CD4-positive, alpha-beta T cell treated with Interleukin-17A for 1 hour (primary cell): ENCODE results near the gene ADAM10.

Experiments
- DNase-seq: peaks from one replicate; pipeline ENCODE4 v3.0.0-alpha.2; 2020

The ADAM10 gene

GRCh38 chr15:58707397-58707796 is 42.1 kb downstream of the ADAM10 start:
- DNase-seq, result no peak

- DNase-seq, result no peak
Measured at GRCh38 chr15:58705105-58705504, 44.4 kb downstream of the ADAM10 start.

DNA sequence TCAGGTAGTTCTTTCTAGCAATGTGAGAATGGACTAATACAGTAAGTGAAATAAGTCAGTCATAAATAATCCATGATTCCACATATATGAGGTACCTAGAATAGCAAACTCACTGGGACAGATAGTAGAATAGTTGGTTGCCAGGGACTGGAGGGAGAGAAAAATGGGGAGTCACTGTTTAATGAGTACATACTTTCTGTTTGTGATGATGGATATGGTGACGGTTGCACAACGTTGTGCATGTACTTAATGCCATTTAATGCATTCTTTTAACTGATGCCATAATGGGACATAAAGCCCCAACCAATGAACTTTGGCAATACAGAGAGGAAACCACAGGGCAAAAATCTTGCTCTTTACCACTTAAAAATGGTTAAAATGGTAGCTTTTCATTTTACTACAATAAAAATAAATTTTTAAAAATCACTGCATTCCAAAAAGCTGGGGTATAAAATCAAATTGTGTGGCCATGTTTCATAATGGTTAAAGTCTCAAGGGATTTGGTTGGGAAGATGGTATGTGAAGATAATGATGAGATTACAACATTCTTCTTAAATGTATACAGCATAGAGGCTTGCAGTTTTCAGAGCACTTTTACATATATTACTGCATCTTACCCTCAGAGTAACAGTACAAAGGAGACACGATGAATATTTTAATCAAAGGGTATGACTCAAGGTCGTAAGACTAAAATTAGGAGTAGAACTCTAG is 45.2 kb downstream of the ADAM10 start:
- no peak for DNase-seq

GRCh38 chr15:58703610-58704009 is 45.9 kb downstream of the ADAM10 start:
- no peak for DNase-seq

DNA sequence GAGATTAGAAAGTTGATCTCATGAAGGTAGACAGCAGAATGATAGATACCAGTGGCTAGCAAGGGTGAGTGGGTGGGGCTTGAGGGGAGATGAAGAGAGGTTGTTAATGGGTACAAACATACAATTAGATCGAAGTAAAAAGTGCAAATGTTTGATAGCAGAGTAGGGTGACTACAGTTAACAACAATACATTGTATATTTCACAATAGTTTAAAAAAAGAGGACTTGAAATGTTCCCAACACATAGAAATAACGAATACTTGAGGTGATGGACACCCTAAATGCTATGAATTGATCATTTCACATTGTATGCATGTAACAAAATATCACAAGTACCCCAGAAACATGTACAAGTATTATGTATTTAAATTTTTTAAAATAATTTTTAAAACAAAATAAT is 47.3 kb downstream of the ADAM10 start:
- no peak for DNase-seq

GRCh38 chr15:58701376-58701775 is 48.1 kb downstream of the ADAM10 start:
- DNase-seq, result no peak

- no peak for DNase-seq
Measured at GRCh38 chr15:58699769-58700168, 49.7 kb downstream of the ADAM10 start.

- DNase-seq, result no peak
Measured at GRCh38 chr15:58698887-58699641, 50.4 kb downstream of the ADAM10 start.

GRCh38 chr15:58697220-58697619 is 52.3 kb downstream of the ADAM10 start:
- no peak for DNase-seq

GRCh38 chr15:58696738-58697137 is 52.8 kb downstream of the ADAM10 start:
- DNase-seq, result no peak

- no peak for DNase-seq
Measured at GRCh38 chr15:58694641-58695398, 54.7 kb downstream of the ADAM10 start.

DNA sequence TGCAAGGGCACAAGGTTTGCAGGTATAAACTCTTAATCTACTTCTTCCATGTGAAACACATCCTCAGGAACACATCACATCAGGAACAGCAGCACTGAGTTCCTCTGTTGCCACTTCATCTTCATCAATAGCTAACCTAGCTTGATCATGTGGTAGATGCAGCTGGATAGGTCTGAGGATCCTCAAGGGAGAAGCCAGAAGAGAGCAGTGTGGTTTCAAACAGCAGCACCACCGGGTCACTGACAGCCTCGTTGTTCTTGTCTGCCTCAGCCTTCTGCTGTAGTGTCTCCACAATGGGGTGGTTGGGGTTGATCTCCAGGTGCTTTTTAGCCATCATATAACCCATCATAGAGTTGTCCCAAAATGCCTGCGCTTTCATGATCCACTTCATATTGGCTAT is 58.8 kb downstream of the ADAM10 start:
- DNase-seq, result no peak

DNA sequence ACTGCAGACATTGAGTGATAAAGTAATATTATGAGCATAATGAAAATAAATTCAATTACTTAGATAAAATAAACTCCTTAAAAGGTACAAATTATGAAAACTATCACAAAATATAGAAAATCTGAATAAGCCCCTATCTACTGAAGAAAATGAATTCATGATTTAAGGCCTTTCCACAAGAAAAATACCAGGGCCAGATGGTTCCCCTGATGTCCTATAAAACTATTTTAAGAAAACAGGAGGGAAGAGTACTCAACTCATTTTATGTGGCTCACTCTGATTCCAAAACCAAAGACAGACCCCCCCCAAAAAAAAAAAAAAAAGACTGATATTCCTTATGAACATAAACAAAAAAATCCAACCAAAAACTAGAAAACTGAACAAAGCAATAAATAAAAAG is 59.9 kb downstream of the ADAM10 start:
- no peak for DNase-seq

GRCh38 chr15:58686286-58686685 is 63.2 kb downstream of the ADAM10 start:
- no peak for DNase-seq

DNA sequence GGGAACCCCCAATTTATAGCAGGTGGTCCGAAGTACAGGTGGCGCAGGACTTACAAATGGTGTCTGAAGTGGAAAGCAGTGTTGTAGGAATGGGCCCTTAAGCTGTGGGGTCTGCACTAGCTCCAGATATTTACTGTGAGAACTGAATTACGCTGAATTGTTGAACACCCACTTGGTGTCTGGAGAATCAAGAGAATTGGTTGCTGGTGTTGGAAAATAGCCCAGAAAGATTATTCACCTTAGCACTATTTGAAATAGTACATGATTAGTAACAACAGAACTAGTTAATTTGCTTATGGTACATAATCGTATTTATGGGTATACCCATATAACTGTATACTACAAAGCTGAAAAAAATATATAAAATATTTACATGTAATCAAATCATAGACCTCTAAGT is 64.8 kb downstream of the ADAM10 start:
- DNase-seq, result no peak

GRCh38 chr15:58684036-58684710 is 65.3 kb downstream of the ADAM10 start:
- DNase-seq, result no peak

GRCh38 chr15:58682234-58682633 is 67.3 kb downstream of the ADAM10 start:
- DNase-seq, result no peak

GRCh38 chr15:58678683-58679082 is 70.8 kb downstream of the ADAM10 start:
- DNase-seq, result no peak

GRCh38 chr15:58677426-58677825 is 72.1 kb downstream of the ADAM10 start:
- DNase-seq, result no peak

- DNase-seq, result no peak
Measured at GRCh38 chr15:58676766-58677165, 72.7 kb downstream of the ADAM10 start.

DNA sequence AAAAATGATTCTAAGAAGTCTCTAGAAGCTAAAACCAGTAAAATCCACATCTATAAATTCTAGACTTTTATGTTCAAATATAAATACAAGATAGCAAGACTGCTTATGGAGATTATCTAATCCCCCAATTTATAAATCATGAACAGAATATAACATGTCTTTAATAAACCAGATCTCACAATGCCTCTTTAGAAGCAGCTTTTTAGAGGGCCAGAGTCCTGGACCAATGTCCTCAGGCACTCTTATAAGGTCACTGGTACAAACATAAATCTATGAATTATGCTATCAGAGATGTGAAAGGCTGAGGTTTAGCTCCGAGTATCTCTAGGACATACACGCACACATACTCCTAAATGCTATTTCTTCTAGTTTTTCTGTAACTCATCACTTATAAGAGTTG is 78.3 kb downstream of the ADAM10 start:
- no peak for DNase-seq

DNA sequence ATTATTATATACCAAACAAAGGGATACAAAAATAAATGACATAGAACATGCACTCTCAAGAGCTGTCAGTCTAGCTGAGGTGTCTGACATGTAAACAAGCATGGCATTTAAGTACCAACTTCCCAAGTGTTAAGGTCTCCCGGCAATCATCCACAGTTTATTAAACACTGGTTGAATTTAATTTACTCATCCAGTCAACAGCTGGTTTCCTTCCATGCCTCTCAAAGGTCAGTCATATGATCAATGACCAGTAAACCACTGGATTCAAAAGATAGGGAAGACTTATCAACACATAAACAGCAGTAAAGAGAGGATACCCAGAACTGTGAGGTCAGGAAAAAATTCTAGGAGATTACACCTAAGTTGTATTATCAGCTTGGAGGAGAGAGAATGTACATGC is 80.4 kb downstream of the ADAM10 start:
- DNase-seq, result no peak

- no peak for DNase-seq
Measured at GRCh38 chr15:58666957-58667356, 82.5 kb downstream of the ADAM10 start.
